CD4-positive, alpha-beta T cell treated with Interleukin-15 for 4 hours (primary cell): ENCODE measurements around the gene RIC1.
"Not testable (repeated sequence)": the region's sequence is repeated elsewhere in the genome, so short reads cannot be mapped to it uniquely, and the experiment has no call there.

ENCODE experiments used
- DNase-seq: peaks from one replicate; pipeline ENCODE4 v3.0.0-alpha.2; 2020; ENCODE audit warnings: low spot score

RIC1 gene

GRCh38 chr9:5790923-5791322 lies 162.0 kb downstream of the RIC1 start:
- DNase-seq, result no peak

- DNase-seq, result no peak
Observed at GRCh38 chr9:5791870-5792269, 163.0 kb downstream of the RIC1 start.

GRCh38 chr9:5793812-5794211 lies 164.9 kb downstream of the RIC1 start:
- DNase-seq, result no peak

GRCh38 chr9:5796298-5796697 lies 167.4 kb downstream of the RIC1 start:
- no peak for DNase-seq

GRCh38 chr9:5798581-5798980 lies 169.7 kb downstream of the RIC1 start:
- no peak for DNase-seq

GRCh38 chr9:5799314-5799713 lies 170.4 kb downstream of the RIC1 start:
- peak; percentile 14 for DNase-seq

- DNase-seq, result not testable (repeated sequence)
Observed at GRCh38 chr9:5800378-5800777, 171.5 kb downstream of the RIC1 start.

- no peak for DNase-seq
Observed at GRCh38 chr9:5800969-5801738, 172.2 kb downstream of the RIC1 start.

- DNase-seq, result no peak
Observed at GRCh38 chr9:5801739-5802113, 172.8 kb downstream of the RIC1 start.

- no peak for DNase-seq
Observed at GRCh38 chr9:5805478-5805877, 176.6 kb downstream of the RIC1 start.

GRCh38 chr9:5811751-5812150 lies 182.8 kb downstream of the RIC1 start:
- no peak for DNase-seq

GRCh38 chr9:5813824-5814223 lies 184.9 kb downstream of the RIC1 start:
- DNase-seq, result no peak

- DNase-seq, result no peak
Observed at GRCh38 chr9:5815461-5815860, 186.6 kb downstream of the RIC1 start.

GRCh38 chr9:5817862-5818261 lies 189.0 kb downstream of the RIC1 start:
- DNase-seq, result no peak

- no peak for DNase-seq
Observed at GRCh38 chr9:5818424-5819142, 189.7 kb downstream of the RIC1 start.

- no peak for DNase-seq
Observed at GRCh38 chr9:5819174-5819573, 190.3 kb downstream of the RIC1 start.

- no peak for DNase-seq
Observed at GRCh38 chr9:5820425-5820824, 191.5 kb downstream of the RIC1 start.

GRCh38 chr9:5825223-5825622 lies 196.3 kb downstream of the RIC1 start:
- DNase-seq, result no peak
